Cardiac muscle cell (in vitro differentiated cells and primary cell): ENCODE results near the gene KCNA2. TPM values are rescaled to one million over a fixed set of nuclear protein-coding genes. Genes with fewer than 3 reads are reported as not detected.

Experiments
- DNase-seq, 2 donors: peaks; one replicate each; pipeline versions ENCODE4 v3.0.0 to v3.0.0-alpha.2; 2010 to 2017; ENCODE audit warnings: low read depth in 1 of 2, low spot score in 1 of 2
- H3K27ac ChIP-seq: fragments of 200-600 bp; sonication (generic); 2 replicates; pipeline ENCODE4 v1.5.1; 2016
- H3K27me3 ChIP-seq: fragments of 200-600 bp; sonication (generic); 2 replicates; pipeline ENCODE4 v1.6.0; 2016; ENCODE audit warnings: control low read depth
- H3K36me3 ChIP-seq: fragments of 200-600 bp; sonication (generic); 2 replicates; pipeline ENCODE4 v1.5.1; 2016; ENCODE audit warnings: control low read depth
- H3K4me1 ChIP-seq: fragments of 200-600 bp; sonication (generic); 2 replicates; pipeline ENCODE4 v1.8.1; 2017; ENCODE audit warnings: low read depth, mild to moderate bottlenecking, mixed run types
- H3K4me3 ChIP-seq: fragments of 200-600 bp; sonication (generic); 2 replicates; pipeline ENCODE4 v1.5.1; 2016; ENCODE audit warnings: mild to moderate bottlenecking
- H3K9me3 ChIP-seq: fragments of 200-600 bp; sonication (generic); 2 replicates; pipeline ENCODE4 v1.5.1; 2017; ENCODE audit warnings: low read depth, mild to moderate bottlenecking, control low read depth
- CTCF ChIP-seq: IDR thresholded peaks from 2 replicates; pipeline ENCODE4 v1.5.1; 2012; ENCODE audit warnings: low read depth, mild to moderate bottlenecking, low read length
- polyA plus RNA-seq: library from polyadenylated mRNA; unstranded; fragments of >200 nt; fragmentation: Nextera tagmentation; extraction: Ambion mirVana; gene quantifications from 2 replicates; pipeline ENCODE4 v1.2.1, GENCODE V29; 2016
- total RNA-seq: library from RNA; depleted of rRNA; stranded (reverse); fragments of >200 nt; gene quantifications from 2 replicates; pipeline ENCODE4 v1.2.3, GENCODE V29; 2016

KCNA2 gene
- total and polyA plus RNA-seq, 2 experiments from 2014 or later: 0.03 to 0.17 TPM

GRCh38 chr1:110637475-110637874 lies 31.3 kb upstream of the KCNA2 start:
- H3K27me3 ChIP-seq: no peaks in the 10 kb centered on the region
- no peak for DNase-seq
- H3K4me1 ChIP-seq: no peaks in the 10 kb centered on the region
- no peak overlapping the region for H3K4me3 ChIP-seq
- TF ChIP-seq CTCF: no peak
- H3K36me3 ChIP-seq: no peaks in the 10 kb centered on the region
- no peak overlapping the region for H3K27ac ChIP-seq
- H3K9me3 ChIP-seq: no peaks in the 10 kb centered on the region

- Histone ChIP-seq H3K36me3 (no peaks in the 10 kb centered on the region), H3K27ac (no peak overlapping the region), H3K27me3 (no peaks in the 10 kb centered on the region), H3K4me1 (no peaks in the 10 kb centered on the region), H3K4me3 (no peak overlapping the region), H3K9me3 (no peaks in the 10 kb centered on the region)
- no peak for TF ChIP-seq CTCF
- DNase-seq: no peak
Observed at GRCh38 chr1:110636149-110636935, 30.2 kb upstream of the KCNA2 start.

- Histone ChIP-seq H3K4me3 (no peak overlapping the region), H3K27ac (no peak overlapping the region), H3K4me1 (no peaks in the 10 kb centered on the region), H3K27me3 (no peaks in the 10 kb centered on the region), H3K9me3 (no peaks in the 10 kb centered on the region), H3K36me3 (no peaks in the 10 kb centered on the region)
- TF ChIP-seq CTCF: no peak
- DNase-seq: no peak
Observed at GRCh38 chr1:110635434-110635833, 29.3 kb upstream of the KCNA2 start.

- DNase-seq: peak in 1 of 2 donors; percentile 90
- H3K27ac ChIP-seq: no peak overlapping the region
Observed at GRCh38 chr1:110634455-110635311, 28.5 kb upstream of the KCNA2 start.

GRCh38 chr1:110634086-110634454 lies 27.9 kb upstream of the KCNA2 start:
- Histone ChIP-seq H3K9me3 (no peaks in the 10 kb centered on the region), H3K4me3 (no peak overlapping the region), H3K27me3 (no peaks in the 10 kb centered on the region), H3K27ac (no peak overlapping the region), H3K4me1 (no peaks in the 10 kb centered on the region), H3K36me3 (no peaks in the 10 kb centered on the region)
- no peak for DNase-seq
- no peak for TF ChIP-seq CTCF

More at GRCh38 chr1:110634455-110635311, 28.5 kb upstream of the KCNA2 start:
- no peak for TF ChIP-seq CTCF
- Histone ChIP-seq H3K36me3 (no peaks in the 10 kb centered on the region), H3K9me3 (no peaks in the 10 kb centered on the region), H3K4me3 (no peak overlapping the region), H3K27me3 (no peaks in the 10 kb centered on the region), H3K4me1 (no peaks in the 10 kb centered on the region)
